Right lobe of liver (tissue), 6 donors: Measurements from ENCODE around the gene MRPL58. TPM values are rescaled to one million over a fixed set of nuclear protein-coding genes. Genes with fewer than 3 reads are reported as not detected.
"Not testable (repeated sequence)": the region's sequence is repeated elsewhere in the genome, so short reads cannot be mapped to it uniquely, and the experiment has no call there.

Experiments used
- ATAC-seq, 4 donors: fragments of 200-7000 bp; cut with Tn5 transposase; one replicate each; pipeline ENCODE4 v1.9.1; 2020; ENCODE audit warnings: mild to moderate bottlenecking in 4 of 4, moderate library complexity in 4 of 4
- DNase-seq, 3 donors: peaks; one replicate each; pipeline ENCODE4 v3.0.0-alpha.2; 2020
- H3K27ac ChIP-seq, 3 donors: fragments of 200-600 bp; one replicate each; pipeline ENCODE4 v1.8.0; 2022
- H3K27me3 ChIP-seq, 2 donors: fragments of 200-600 bp; one replicate each; pipeline ENCODE4 v1.8.0; 2022
- H3K36me3 ChIP-seq, 4 donors: fragments of 200-600 bp; sonication (generic) in 1 of 4; one replicate each; pipeline versions ENCODE4 v1.5.1 to v1.8.0; 2017 to 2022; ENCODE audit warnings: control low read depth in 1 of 4
- H3K4me1 ChIP-seq, 4 donors: fragments of 200-600 bp; sonication (generic) in 1 of 4; one replicate each; pipeline versions ENCODE4 v1.5.1 to v1.8.0; 2017 to 2022; ENCODE audit warnings: control low read depth in 1 of 4
- H3K4me3 ChIP-seq, 3 donors: fragments of 200-600 bp; one replicate each; pipeline ENCODE4 v1.8.0; 2022
- H3K9me3 ChIP-seq, 4 donors: fragments of 200-600 bp; sonication (generic) in 1 of 4; one replicate each; pipeline versions ENCODE4 v1.5.1 to v1.8.0; 2017 to 2022; ENCODE audit warnings: control low read depth in 1 of 4
- POLR2A ChIP-seq: fragments of 450-650 bp; IDR thresholded peaks from one replicate; pipeline ENCODE4 v1.6.1; 2017; ENCODE audit warnings: antibody characterized with exemption, mild to moderate bottlenecking
- WGBS: methylation state at CpG from one replicate; pipeline ENCODE4 v1.1.6; 2018; ENCODE audit warnings: low coverage, low lambda C conversion rate; ENCODE audit not compliant: insufficient coverage; ENCODE audit errors: missing lambda C conversion rate; 5-methylcytosine and 5-hydroxymethylcytosine counted together
- intact Hi-C, 2 donors: fragments of 100-400 bp; cut with DNase I; formaldehyde crosslinking; loops; one replicate each; pipeline versions ENCODE4 v1.11.2 to v1.14.1; 2022
- total RNA-seq, 6 experiments: library from RNA; depleted of rRNA in 2 of 6; stranded (reverse); fragments of >200 nt in 2 of 6; fragmentation: NEBNext Ultra II Directional in 3 of 6; extraction: Animal tissue kit (Norgen Biotek cat#: 25700) in 3 of 6; gene quantifications; one replicate each; pipeline versions ENCODE4 v1.1.0 to v1.2.4, GENCODE V29; 2016 to 2023
- TF ChIP-seq, protein P1 (sequence below), 4 donors: fragments of 200-600 bp in 3 of 4; fragments of 450-650 bp in 1 of 4; IDR thresholded peaks; one replicate each; pipeline versions ENCODE4 v1.5.1 to v1.8.0; 2016 to 2022; ENCODE audit warnings: antibody characterized with exemption in 4 of 4, mild to moderate bottlenecking in 2 of 4
- donor health status: DM: no; HTN: yes; CAD: no.
- donor health status: DM: no; HTN: no; CAD: no.
- donor health status: DM: no; HTN: no; CAD: no.
- donor health status: DM: no; HTN: yes; CAD: no.
- donor health status: DM: no; HTN: yes; CAD: no.

Gene MRPL58
- total RNA-seq, 6 experiments from 2014 or later = 23.7 to 112 (median 28.1) TPM

DNA sequence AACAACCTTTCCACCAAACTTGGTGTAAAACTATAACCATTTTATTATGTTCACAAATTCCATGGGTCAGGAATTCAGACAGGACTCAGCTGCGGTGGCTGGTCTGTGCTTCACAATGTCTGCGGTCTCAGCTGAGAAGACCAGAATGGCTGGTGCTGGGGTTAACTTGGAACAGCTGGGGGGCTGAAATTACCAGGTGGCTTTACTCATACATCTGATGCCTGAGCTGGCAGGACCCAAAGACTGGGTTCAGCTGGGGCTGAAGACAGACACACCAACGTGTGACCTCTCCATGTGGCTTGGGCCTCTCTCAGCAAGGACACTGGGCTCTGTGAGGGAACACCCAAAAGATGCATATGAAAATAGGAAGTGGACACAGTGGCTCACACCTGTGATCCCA lies 34.2 kb upstream of the MRPL58 start:
- WGBS = 0% methylated on average over 1 of the region's 3 CpGs
- DNase-seq (no peak), ATAC-seq (no peak)

DNA sequence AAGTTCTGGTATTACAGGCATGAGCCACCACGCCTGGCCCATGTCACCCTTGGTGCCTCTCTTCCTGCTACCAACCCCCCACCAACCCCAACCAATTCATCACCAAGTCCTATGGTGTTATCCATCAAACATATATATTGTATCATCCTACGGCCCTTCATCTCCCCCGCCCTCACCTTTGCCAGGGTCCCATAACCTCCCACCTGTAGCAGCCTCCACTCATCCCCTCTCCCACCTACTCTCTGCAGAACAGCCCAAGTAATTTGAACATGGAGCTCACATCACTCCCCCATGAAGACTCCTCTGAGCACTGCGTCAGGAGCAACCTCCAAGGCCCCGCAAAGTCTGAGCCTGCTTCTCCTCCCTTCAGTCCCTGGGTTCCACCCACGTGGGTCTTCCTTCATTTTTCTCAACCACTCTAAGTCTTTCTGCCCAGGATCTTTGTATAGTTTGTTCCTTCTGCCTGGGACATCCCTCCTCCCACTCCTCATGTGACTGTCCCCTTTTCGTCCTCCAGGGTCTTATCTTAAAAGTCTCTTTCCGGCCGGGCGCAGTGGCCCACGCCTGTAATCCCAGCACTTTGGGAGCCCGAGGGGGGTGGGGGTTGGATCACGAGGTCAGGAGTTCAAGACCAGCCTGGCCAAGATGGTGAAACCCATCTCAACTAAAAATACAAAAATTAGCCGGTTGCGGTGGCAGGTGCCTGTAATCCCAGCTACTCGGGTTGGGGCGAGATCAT lies 32.9 kb upstream of the MRPL58 start:
- Histone ChIP-seq H3K27ac (no peak overlapping the region), H3K9me3 (no peaks in the 10 kb centered on the region), H3K4me1 (peaks cover 0 to 15% (median 0%) of the 10 kb centered on the region in 4 donors), H3K4me3 (no peak overlapping the region), H3K27me3 (no peaks in the 10 kb centered on the region), H3K36me3 (no peaks in the 10 kb centered on the region)
- TF ChIP-seq POLR2A = no peak
- TF ChIP-seq, protein P1, sequence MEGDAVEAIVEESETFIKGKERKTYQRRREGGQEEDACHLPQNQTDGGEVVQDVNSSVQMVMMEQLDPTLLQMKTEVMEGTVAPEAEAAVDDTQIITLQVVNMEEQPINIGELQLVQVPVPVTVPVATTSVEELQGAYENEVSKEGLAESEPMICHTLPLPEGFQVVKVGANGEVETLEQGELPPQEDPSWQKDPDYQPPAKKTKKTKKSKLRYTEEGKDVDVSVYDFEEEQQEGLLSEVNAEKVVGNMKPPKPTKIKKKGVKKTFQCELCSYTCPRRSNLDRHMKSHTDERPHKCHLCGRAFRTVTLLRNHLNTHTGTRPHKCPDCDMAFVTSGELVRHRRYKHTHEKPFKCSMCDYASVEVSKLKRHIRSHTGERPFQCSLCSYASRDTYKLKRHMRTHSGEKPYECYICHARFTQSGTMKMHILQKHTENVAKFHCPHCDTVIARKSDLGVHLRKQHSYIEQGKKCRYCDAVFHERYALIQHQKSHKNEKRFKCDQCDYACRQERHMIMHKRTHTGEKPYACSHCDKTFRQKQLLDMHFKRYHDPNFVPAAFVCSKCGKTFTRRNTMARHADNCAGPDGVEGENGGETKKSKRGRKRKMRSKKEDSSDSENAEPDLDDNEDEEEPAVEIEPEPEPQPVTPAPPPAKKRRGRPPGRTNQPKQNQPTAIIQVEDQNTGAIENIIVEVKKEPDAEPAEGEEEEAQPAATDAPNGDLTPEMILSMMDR (IDR thresholded peaks at IDR 0.05) = no peak
- intact Hi-C loops = no loop called here
- WGBS = 46% methylated on average over 13 of the region's 17 CpGs
- DNase-seq (no peak), ATAC-seq (no peak)

More for the DNA sequence above, 34.2 kb upstream of the MRPL58 start:
- Histone ChIP-seq H3K9me3 (no peaks in the 10 kb centered on the region), H3K27me3 (no peaks in the 10 kb centered on the region), H3K36me3 (no peaks in the 10 kb centered on the region), H3K4me1 (peaks cover 0 to 15% (median 0%) of the 10 kb centered on the region in 4 donors), H3K4me3 (no peak overlapping the region), H3K27ac (no peak overlapping the region)
- intact Hi-C loops = no loop called here
- TF ChIP-seq, protein P1 (IDR thresholded peaks at IDR 0.05) = no peak
- no peak for TF ChIP-seq POLR2A

DNA sequence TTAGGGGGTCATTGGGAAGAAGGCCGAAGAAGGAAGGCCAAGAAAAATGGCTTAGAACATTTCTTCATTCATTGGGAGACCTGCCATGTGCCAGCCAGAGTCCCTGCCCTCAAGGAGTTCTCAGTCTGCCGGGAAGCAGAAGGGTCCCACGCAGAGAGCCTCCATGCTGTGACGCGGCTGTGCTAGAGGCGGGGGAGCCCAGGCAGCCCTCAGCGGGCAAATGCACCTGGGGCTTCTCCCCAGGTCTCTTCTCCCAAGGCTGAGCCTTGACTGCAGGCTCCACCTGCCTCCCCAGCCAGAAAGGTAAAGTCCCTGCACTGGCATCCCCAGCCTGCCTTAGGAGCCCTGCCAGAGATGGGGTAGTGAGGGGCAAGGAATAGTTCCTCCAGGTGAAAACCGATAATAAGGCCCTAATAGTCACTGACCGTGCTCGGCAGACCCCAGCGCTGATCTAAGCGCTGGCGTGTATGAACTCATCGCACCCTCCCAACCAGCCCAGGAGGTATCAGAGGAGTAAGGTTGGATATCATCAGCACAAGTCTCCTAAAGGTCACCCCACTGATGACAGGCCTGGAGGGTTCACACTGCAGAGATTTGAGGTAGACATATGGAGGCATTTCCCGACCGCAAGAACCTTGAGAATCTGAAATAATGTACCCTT lies 31.0 kb upstream of the MRPL58 start:
- TF ChIP-seq, protein P1 (IDR thresholded peaks at IDR 0.05) = no peak
- no peak for TF ChIP-seq POLR2A

DNA sequence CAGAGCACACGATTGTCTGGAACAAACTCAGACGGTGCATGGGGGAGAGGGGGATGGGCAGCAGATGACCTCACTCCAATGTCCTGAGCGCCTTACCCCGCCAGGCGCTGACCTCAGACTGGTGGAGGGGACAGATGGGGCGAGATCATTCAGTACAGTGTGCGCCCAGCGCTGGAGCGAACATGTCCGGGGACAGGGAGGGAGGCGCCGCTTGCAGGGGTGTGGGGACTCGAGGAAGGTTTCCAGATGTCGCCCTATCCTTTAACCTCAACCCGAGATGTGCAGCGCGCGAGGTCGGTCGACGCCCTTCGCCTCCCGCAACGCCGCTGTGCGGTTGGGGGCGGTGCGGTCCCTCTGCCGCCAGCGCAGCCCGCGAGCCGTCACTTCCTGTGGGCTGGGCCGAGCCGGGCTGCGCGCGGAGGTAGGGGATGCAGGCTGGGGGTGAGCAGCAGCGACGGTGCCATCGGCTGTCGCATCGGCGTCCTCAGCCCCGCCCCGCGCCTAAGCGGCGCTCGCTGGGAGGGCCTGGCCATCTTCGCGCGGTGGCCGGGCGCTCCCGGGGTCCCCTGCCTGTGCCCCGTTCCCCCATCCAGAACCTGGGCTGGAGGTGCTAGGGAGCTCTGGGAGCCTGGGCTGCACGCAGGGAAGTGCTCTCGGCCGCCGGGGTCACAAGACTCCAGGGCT lies 30.3 kb upstream of the MRPL58 start:
- intact Hi-C loops = no loop called here
- DNase-seq = peak in 1 of 3 donors; percentile 74
- TF ChIP-seq, protein P1 (IDR thresholded peaks at IDR 0.05) = no peak
- peak; percentile 64 for TF ChIP-seq POLR2A
- peak; percentile 83 to 92 (median 89) for ATAC-seq
- H3K27me3 ChIP-seq = no peaks in the 10 kb centered on the region
- H3K9me3 ChIP-seq = no peaks in the 10 kb centered on the region
- 6% methylated on average over 22 of the region's 61 CpGs for WGBS
- H3K4me3 ChIP-seq = peak overlapping the region; percentile 28 to 48 (median 38)
- H3K27ac ChIP-seq = peak overlapping the region in 2 of 3 donors; percentile 57 to 69
- no peaks in the 10 kb centered on the region for H3K36me3 ChIP-seq
- H3K4me1 ChIP-seq = peaks cover 0 to 19% (median 3%) of the 10 kb centered on the region in 4 donors

More for the DNA sequence above, 31.0 kb upstream of the MRPL58 start:
- H3K4me3 ChIP-seq = peak overlapping the region; percentile 28 to 48 (median 38)
- DNase-seq (no peak), ATAC-seq (no peak)
- 47% methylated on average over 8 of the region's 16 CpGs for WGBS
- intact Hi-C loops = no loop called here
- H3K27ac ChIP-seq = peak overlapping the region in 2 of 3 donors; percentile 57 to 69
- no peaks in the 10 kb centered on the region for H3K36me3 ChIP-seq
- H3K9me3 ChIP-seq = no peaks in the 10 kb centered on the region
- H3K4me1 ChIP-seq = peaks cover 0 to 15% (median 0%) of the 10 kb centered on the region in 4 donors
- H3K27me3 ChIP-seq = no peaks in the 10 kb centered on the region

DNA sequence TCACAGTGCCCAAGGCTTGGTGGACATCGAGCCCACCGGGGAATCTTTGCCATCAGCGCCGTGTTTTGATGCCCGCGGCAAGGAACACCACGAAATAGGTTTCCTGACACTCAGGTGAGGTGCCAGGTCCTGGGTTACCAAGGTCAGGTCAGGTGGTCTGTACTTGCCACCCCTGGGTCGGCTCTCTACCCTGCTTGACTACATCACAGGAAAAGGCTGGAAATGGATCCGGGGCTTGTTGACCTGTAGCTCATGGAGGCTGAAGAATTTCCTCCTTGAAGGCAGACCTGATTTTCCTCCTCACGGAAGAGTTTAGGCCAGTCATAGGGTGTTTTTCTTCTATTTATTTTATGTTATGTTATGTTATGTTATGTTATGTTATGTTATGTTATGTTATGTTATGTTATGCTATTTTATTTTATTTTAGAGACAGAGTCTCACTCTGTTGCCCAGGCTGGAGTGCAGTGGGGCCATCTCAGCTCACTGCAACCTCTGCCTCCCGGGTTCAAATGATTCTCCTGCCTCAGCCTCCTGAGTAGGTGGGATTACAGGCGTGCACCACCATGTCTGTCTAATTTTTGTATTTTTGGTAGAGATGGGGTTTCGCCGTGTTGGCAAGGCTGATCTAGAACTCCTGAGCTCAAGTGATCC lies 29.7 kb upstream of the MRPL58 start:
- H3K9me3 ChIP-seq, H3K36me3 ChIP-seq, H3K27me3 ChIP-seq, ATAC-seq, intact Hi-C loops, DNase-seq: not testable (repeated sequence)
- WGBS = 63% methylated on average over 6 of the region's 14 CpGs
- peak overlapping the region; percentile 28 to 48 (median 38) for H3K4me3 ChIP-seq
- H3K27ac ChIP-seq = peak overlapping the region in 2 of 3 donors; percentile 57 to 69
- H3K4me1 ChIP-seq = peaks cover 0 to 21% (median 3%) of the 10 kb centered on the region in 4 donors
